ENCODE measurements around the gene HPCAL4. TPM values are rescaled to one million over a fixed set of nuclear protein-coding genes. Genes with fewer than 3 reads are reported as not detected.

Gene HPCAL4
- total RNA-seq, 1 experiment from 2014 or later = 0.14 TPM

- Mint-ChIP-seq H3K9me3 (ENCODE audit: unreplicated experiment) (no peaks in the 10 kb centered on the region), H3K4me1 (ENCODE audit: low read depth, unreplicated experiment) (no peaks in the 10 kb centered on the region), H3K4me3 (ENCODE audit: unreplicated experiment) (no peak overlapping the region), H3K36me3 (ENCODE audit: insufficient read depth, unreplicated experiment) (no peaks in the 10 kb centered on the region), H3K27ac (ENCODE audit: unreplicated experiment) (no peak overlapping the region), H3K27me3 (ENCODE audit: insufficient read depth, unreplicated experiment) (peaks cover 3% of the 10 kb centered on the region)
- H3K4me1 ChIP-seq = no peaks in the 10 kb centered on the region
- DNase-seq = no peak
- TF ChIP-seq CTCF (IDR thresholded peaks at IDR 0.05; ENCODE audit: insufficient read depth in 1 of 2, low read depth in 1 of 2, low read length in 1 of 2, severe bottlenecking in 1 of 2, unreplicated experiment in 1 of 2) = no peak
- H3K4me3 ChIP-seq (ENCODE audit: low read depth, low read length) = no peak overlapping the region
- BruUV-seq (replicated peaks) = no TSS peak
- ChIA-PET POLR2A (no interaction called here), CTCF (no interaction called here)
- H3K36me3 ChIP-seq (ENCODE audit: control insufficient read depth, insufficient read depth, low read length) = no peaks in the 10 kb centered on the region
- no peaks in the 10 kb centered on the region for H3K9me3 ChIP-seq
- no peaks in the 10 kb centered on the region for H3K27me3 ChIP-seq (replicated peaks; ENCODE audit: control insufficient read depth, insufficient read depth, low read length)
- intact Hi-C loops (cut with micrococcal nuclease; ENCODE audit: unreplicated experiment) = no loop called here
Observed at GRCh38 chr1:39656391-39656790, 34.8 kb downstream of the HPCAL4 start.

- ChIA-PET CTCF (interaction anchor here (0.6 kb wide), 2 partner anchors 36 to 129 kb away, joined by 4 to 5 read pairs; no protein-coding TSS in a partner anchor), POLR2A (no interaction called here)
- H3K4me1 ChIP-seq = no peaks in the 10 kb centered on the region
- H3K27me3 ChIP-seq (replicated peaks; ENCODE audit: control insufficient read depth, insufficient read depth, low read length) = no peaks in the 10 kb centered on the region
- no TSS peak for BruUV-seq (replicated peaks)
- Mint-ChIP-seq H3K4me1 (ENCODE audit: low read depth, unreplicated experiment) (no peaks in the 10 kb centered on the region), H3K27me3 (ENCODE audit: insufficient read depth, unreplicated experiment) (peaks cover 3% of the 10 kb centered on the region), H3K4me3 (ENCODE audit: unreplicated experiment) (no peak overlapping the region), H3K27ac (ENCODE audit: unreplicated experiment) (no peak overlapping the region), H3K36me3 (ENCODE audit: insufficient read depth, unreplicated experiment) (no peaks in the 10 kb centered on the region), H3K9me3 (ENCODE audit: unreplicated experiment) (no peaks in the 10 kb centered on the region)
- no peak overlapping the region for H3K4me3 ChIP-seq (ENCODE audit: low read depth, low read length)
- intact Hi-C loops (cut with micrococcal nuclease; ENCODE audit: unreplicated experiment) = no loop called here
- DNase-seq = no peak
- TF ChIP-seq CTCF (IDR thresholded peaks at IDR 0.05; ENCODE audit: insufficient read depth in 1 of 2, low read depth in 1 of 2, low read length in 1 of 2, severe bottlenecking in 1 of 2, unreplicated experiment in 1 of 2) = no peak
- H3K9me3 ChIP-seq = no peaks in the 10 kb centered on the region
- H3K36me3 ChIP-seq (ENCODE audit: control insufficient read depth, insufficient read depth, low read length) = no peaks in the 10 kb centered on the region
Observed at GRCh38 chr1:39655578-39656268, 35.5 kb downstream of the HPCAL4 start.

GRCh38 chr1:39654291-39654690 is 36.9 kb downstream of the HPCAL4 start:
- TF ChIP-seq CTCF (IDR thresholded peaks at IDR 0.05; ENCODE audit: insufficient read depth in 1 of 2, low read depth in 1 of 2, low read length in 1 of 2, severe bottlenecking in 1 of 2, unreplicated experiment in 1 of 2) = no peak
- no peaks in the 10 kb centered on the region for H3K4me1 ChIP-seq
- ChIA-PET CTCF (interaction anchor here (2.1 kb wide), 1 partner anchor 48 kb away, joined by 19 read pairs; no protein-coding TSS in a partner anchor), POLR2A (no interaction called here)
- H3K27me3 Mint-ChIP-seq (ENCODE audit: insufficient read depth, unreplicated experiment) = peaks cover 3% of the 10 kb centered on the region
- no TSS peak for BruUV-seq (replicated peaks)
- H3K9me3 Mint-ChIP-seq (ENCODE audit: unreplicated experiment) = no peaks in the 10 kb centered on the region
- H3K36me3 ChIP-seq (ENCODE audit: control insufficient read depth, insufficient read depth, low read length) = no peaks in the 10 kb centered on the region
- H3K4me1 Mint-ChIP-seq (ENCODE audit: low read depth, unreplicated experiment) = no peaks in the 10 kb centered on the region
- H3K4me3 ChIP-seq (ENCODE audit: low read depth, low read length) = no peak overlapping the region
- H3K27ac Mint-ChIP-seq (ENCODE audit: unreplicated experiment) = no peak overlapping the region
- H3K36me3 Mint-ChIP-seq (ENCODE audit: insufficient read depth, unreplicated experiment) = no peaks in the 10 kb centered on the region
- intact Hi-C loops (cut with micrococcal nuclease; ENCODE audit: unreplicated experiment) = no loop called here
- H3K4me3 Mint-ChIP-seq (ENCODE audit: unreplicated experiment) = no peak overlapping the region
- no peaks in the 10 kb centered on the region for H3K9me3 ChIP-seq
- no peaks in the 10 kb centered on the region for H3K27me3 ChIP-seq (replicated peaks; ENCODE audit: control insufficient read depth, insufficient read depth, low read length)
- DNase-seq = no peak
